C1 segment of cervical spinal cord (tissue), 14 donors: ENCODE data around the gene TAF4.

Experiments used
- DNase-seq, 14 donors: peaks; one replicate each; lab custom pipeline; 2025; lab: John Stamatoyannopoulos, UW

The TAF4 gene

DNA sequence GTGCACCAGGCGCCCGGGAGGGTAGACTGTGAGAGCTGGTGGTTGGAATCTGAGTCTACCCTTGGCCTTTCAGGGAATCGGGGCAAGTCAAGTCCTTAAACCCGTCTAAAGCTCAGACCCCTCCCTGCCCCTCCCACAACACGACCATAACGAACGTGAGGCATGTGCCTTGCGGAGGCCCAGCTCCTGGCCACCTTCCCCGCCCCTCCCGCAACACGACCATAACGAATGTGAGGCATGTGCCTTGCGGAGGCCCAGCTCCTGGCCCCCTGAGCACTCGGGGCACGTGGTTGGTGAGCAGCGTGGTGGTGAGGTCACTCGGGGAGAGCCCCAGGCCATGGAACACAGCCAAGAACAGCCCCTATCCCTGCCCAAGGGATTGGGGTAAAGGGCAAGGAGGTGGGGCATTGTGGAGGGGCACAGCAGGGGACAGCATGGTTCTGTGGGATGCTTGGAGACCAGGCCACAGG is 132.2 kb downstream of the TAF4 start:
- DNase-seq, result no peak

- no peak for DNase-seq
Observed at GRCh38 chr20:61932711-61933480, 132.8 kb downstream of the TAF4 start.

DNA sequence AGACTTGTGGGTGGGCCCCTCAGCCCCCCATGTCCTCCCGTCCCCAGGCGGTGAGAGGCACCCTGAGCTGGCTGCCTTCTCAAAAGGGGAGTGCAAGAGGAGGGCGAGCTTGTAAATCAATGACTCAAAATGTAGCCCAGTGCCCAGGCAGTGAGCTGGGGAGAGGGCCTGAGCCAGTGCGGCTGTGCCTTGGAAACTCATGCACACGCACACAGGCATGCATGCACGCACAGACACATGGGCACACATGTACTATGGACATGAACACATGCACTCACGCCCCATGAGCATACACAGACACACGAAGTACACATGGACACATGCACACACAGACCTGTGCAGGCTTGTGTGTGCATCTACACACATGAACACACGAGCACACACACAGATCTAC is 133.5 kb downstream of the TAF4 start:
- no peak for DNase-seq

DNA sequence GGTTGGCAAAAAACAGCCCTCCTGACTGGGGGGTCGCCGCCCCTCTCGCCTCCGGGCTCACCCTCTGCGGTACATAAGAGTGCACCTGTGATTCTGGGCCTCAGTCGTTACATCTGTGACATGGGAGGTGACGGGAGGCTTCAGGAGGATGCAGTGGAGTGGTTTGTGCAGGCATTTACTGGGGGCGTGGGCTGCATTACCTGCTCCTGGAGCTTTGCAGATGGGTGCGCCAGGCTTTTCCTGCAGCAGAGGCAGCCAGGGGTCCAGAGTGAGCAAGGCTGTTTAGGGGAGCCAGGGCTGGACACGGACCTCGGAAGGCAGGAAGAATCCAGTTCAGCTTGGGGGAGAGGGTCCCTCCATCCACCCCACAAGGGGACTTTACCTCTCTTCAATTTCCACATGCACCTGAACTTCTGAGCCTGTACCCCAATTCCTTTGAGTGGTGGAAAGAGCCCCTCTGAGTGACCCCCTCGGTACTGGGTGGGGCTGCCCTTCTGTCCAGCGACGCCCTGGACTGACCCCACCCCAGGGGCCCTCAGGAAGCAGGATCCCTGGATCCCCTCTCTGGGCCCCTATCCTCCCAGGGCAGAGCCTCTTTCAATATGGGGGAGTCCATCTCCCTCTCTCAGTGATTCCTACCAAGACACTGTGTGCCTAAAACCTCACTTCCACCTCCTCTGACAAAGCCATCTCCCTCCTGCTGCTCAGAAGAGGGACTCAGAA is 134.0 kb downstream of the TAF4 start:
- no peak for DNase-seq

DNA sequence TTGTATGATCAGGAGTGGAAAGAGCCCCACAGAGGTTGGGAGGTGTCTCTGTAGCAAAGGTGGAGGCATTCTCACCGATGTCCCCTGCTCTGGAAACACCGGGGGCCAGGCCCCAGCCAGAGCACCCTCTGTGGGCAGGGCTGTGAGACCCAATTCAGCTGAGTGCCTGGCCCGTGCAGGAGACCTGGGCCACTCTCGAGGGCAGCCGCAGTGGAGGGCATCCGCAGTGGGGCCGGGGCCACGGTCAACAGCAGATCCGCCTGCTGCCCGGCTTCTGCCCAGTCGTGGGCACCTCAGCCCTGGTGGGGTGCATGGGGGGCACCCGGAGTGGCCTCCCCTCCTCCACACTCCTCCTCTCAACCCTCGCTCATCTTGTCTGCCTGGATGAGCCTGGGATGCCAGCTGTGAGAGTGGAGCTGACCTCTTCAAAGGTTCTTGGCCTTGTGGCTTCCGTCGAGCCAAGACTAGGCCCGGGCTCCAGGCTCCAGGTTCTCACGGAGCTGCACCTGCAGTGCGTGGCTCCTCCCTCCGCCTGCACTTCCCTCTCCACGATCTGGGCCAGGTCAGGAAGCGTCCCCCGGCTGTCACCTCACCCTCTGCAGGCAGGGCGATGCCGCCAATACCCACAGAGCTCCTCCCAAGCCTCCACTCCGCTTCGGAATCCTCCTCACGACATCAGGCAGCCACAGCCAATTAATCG is 134.8 kb downstream of the TAF4 start:
- DNase-seq, result no peak

DNA sequence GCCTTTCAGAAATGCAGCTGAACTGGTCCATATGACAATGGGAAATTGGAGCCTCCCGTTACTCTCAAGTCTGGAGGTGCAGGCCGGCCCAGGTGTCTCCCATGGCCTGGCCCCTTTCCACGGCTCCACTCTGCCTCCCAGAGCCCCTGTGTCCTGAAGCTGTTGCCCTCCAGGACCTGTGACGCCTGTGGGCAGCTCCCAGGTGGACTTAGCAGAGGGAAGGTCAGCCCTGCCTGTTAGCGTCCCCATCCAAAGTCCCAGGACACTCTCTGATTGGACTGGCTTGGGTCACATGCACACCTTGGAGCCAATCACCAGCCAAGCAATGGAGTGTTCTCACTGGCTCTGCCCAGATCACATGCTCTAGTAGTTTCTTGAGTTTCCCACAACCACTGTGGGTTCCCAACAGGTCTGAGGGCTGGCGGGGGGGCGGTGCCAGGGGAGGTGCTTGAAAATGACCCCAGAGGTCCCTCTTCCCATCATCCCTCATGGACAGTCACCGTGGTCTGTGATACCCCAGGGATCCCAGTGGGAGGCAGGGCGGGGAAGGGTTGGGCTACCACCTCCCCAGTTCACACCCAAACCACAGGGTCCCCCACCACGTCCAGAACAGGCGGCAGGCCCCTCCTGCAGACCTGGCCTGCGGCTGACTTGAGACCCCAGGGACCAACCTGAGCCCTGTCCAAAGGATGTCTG is 135.6 kb downstream of the TAF4 start:
- DNase-seq, result no peak

DNA sequence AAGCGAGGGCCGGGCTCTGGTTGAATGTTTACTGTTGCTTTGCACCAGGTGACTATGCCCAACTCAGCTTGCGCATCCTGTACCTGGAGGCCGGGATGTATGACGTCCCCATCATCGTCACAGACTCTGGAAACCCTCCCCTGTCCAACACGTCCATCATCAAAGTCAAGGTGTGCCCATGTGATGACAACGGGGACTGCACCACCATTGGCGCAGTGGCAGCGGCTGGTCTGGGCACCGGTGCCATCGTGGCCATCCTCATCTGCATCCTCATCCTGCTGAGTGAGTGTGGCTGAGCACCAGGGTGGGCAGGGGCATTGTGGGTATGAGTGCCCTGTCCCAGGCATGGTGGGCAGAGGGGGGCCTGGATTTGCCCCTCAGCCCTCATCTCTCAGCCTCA is 136.1 kb downstream of the TAF4 start:
- DNase-seq, result no peak

DNA sequence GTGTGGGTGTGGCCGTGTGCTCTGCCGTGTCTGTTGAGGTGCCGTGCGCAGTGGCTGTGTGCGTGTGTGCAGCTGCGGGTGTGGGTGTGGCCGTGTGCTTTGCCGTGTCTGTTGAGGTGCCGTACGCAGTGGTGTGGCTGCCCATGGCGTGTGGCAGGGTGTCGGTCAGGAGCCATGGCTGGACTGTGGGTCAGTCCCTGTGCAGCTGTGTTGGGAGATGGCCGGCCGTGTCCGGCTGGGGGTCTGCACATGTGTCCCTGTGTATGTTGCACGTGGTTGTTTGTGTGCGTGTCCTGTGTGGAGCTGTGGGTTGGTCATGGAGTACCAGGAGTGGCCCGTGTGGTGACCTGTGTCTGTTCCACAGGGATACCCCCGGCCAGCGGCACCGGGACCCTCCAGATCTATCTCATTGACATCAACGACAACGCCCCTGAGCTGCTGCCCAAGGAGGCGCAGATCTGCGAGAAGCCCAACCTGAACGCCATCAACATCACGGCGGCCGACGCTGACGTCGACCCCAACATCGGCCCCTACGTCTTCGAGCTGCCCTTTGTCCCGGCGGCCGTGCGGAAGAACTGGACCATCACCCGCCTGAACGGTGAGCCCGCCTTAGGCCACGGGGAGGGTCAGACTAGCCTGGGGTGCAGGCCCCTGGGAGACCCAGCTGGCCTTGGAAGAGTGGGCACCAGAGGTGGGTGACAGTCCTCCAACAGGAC is 137.7 kb downstream of the TAF4 start:
- DNase-seq, result no peak

DNA sequence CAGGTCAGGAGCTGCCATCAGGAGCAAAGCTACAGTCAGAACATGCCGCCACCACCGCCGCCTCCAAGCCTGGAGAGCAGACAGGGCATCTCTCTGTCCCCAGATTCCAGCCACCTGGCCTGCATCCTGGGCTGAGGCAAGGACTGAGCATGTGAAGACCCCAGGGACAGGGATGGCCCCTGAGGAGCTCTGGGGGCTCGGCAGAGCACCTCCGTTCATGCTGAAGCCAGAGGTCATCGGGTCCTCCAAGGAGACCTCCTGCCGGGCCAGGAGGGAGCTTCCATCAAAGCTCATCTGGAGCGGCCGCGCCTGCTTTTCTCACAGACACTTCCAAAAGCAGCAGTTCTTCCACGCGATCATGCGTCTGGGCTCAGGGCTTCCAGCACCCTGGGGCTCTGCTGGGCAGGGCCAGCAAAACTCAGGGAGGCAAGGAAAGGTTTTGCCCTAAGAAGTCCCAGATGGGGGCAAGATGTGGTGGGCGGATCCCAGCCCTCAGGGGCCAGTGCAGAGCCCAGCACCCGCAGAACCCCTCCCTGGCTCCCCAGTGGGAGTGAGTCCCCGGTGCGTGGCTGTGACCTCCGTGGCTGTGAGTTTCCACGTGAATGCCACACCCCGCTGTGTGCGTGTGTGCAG is 138.4 kb downstream of the TAF4 start:
- no peak for DNase-seq

- no peak for DNase-seq
Observed at GRCh38 chr20:61926796-61927192, 138.9 kb downstream of the TAF4 start.

- no peak for DNase-seq
Observed at GRCh38 chr20:61926253-61926613, 139.4 kb downstream of the TAF4 start.

- DNase-seq, result no peak
Observed at GRCh38 chr20:61925555-61926252, 140.0 kb downstream of the TAF4 start.

GRCh38 chr20:61924858-61925554 is 140.7 kb downstream of the TAF4 start:
- DNase-seq, result no peak
